ENCODE results near the gene CLDN24. TPM values are rescaled to one million over a fixed set of nuclear protein-coding genes. Genes with fewer than 3 reads are reported as not detected.
"Not testable (repeated sequence)": the region's sequence is repeated elsewhere in the genome, so short reads cannot be mapped to it uniquely, and the experiment has no call there.

CLDN24 gene
- total RNA-seq, 1 donor from 2014 or later: not detected

DNA sequence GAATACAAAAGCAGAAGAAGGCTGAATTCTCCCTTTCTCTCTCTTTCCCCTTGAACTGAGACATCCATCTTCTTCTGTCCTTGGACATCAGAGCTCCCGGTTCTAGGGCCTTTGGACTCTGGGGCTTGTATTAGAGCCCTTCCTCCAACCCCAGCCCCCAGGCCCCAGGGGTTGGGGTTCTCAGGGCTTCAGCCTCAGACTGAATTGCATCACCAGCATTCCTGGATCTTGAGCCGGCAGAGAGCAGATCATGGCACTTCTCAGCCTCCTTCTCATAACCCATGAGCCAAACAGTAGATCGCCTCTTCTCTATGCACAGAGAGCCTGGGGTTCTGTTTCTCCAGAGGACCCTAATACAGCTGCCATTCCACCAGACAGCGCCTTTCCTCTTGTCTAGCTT, 25.3 kb upstream of the CLDN24 start:
- DNase-seq (ENCODE audit: low read depth in 2 of 2): no peak

DNA sequence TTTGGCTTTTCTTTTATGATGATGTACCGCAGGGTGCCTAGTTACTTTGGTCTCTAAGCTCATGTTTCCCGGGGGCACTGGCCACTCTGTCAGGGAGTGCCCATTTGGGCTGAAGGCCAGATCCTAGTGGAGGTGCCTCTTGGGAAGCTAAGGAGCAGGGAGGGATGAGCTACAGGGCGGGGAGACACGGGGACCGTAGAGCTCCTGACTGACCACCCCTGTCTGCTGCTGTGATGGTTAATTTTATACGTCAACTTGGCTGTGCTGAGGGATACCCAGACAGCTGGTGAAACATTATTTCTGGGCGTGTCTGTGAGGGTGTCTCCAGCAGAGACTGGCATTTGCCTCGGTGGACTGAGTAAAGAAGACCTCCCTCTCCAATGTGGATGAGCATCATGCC, 24.9 kb upstream of the CLDN24 start:
- no peak for DNase-seq (ENCODE audit: low read depth in 2 of 2)

DNA sequence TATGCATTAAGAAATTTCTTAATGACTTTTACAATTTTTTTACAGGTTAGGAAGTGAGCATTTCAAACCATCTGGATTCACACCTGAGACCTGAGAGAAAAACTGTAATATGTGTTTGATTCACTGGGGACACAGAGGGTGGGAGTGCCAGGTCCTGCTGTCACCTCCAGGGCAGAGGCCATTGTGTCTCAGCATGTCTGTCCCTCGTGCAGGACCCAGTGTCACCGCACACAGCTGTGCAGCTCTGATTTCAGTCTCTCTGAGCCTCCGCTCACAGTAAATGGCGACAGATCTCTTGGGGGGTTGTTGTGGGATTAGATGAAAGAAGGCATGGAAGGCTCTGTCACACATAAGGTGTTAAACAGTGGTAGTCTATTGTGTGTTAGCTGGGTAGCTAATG, 23.0 kb upstream of the CLDN24 start:
- DNase-seq (ENCODE audit: low read depth in 2 of 2): no peak

DNA sequence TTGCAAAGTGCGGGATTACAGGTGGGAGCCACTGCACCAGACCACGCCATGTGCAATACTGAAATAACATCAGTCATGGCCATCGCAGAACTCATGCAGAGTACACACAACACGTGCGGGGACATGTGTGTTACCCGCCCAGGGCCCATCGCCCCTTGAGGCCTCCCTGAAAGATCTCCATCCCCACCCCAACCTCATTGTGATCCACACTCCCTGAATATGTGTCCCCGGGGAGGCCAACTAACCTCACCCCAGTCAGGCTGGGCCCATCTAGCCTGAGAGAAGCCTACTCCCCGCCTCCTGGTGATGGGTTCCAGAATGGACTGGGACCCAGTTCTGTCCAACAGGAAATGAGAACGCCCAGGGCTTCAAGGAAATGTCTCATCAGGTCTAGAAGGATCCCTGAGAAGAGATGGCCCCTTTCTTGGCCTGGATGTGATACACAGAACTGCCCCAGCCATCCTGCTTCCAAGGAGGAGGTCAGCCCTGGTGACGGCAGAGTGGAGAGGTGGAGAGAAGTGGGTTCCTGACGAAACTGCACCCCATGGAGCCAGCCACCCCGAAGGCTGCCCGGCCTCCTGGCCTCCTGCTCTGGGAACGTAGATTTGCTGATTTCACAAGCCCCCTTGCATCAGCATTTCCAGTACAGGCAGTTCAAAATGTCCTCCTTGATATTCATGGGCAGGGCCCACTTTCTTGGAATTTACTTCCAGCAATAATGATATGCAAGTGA, 22.5 kb upstream of the CLDN24 start:
- DNase-seq (ENCODE audit: low read depth in 2 of 2): no peak

DNA sequence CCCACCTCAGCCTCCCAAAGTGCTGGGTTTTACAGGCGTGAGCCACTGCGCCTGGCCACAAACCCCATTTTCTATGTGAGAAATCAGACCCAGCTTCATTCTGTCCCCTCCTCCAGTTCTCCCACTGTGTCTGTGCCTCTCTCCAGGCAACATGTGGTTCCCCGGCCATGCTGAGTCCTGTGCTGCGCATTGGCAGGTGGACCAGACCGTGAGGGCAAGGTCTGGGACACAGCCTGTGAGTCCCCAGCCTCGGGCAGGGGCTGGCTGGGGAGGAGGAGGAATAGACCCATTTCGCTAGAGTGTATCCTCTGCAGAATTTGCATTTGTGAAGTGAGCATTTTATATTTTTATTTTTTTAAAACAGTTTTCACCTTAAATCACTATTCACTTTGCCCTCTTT, 21.5 kb upstream of the CLDN24 start:
- no peak for DNase-seq (ENCODE audit: low read depth in 2 of 2)

DNA sequence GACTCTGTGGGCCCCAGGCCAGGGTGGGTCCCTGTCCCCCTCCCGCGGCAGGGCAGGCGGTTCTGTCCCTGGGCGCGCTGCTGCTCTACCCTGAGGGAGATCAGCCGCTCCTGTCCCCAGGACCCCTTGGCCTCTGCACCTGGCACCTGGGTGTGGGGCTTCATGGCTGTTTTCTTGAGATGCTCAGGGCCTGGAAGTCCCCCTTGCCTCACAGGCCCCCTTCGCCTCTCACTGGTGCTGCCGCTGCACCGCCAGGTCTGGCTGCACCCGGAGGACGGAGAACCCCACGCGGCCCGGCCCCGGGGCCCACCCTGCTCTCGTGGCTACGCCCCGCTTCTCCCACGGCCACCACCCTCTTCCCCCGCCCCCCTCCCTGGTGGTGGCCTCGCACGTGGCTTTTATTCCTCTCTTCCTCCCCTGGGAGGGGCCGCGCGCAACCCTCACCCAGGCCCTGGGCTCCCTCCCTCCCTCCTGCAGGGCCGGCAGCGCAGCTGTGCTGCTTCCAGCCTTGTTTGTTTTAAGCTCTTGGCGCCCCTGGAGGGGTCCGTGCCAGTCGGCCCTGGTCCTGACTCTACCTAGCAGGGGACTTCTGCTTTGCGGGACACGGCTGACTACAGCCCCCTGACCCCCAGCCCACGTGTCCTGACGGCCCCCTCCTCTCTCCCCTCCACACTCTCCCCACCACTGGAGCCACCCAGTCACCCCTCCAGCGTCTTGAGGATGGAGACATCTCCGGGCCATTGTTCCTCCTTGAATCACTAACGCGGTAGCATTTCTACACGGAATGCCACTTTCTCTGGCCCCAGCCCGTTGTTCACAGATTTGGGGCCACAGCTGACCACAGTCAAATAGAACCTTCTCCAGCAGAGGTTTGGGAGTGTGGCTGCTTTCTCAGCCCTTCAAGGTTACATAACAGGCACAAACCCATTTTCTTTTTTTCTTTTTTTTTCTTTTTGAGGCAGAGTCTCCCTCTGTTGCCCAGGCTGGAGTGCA, 20.6 kb upstream of the CLDN24 start:
- no peak for DNase-seq (ENCODE audit: low read depth in 2 of 2)

DNA sequence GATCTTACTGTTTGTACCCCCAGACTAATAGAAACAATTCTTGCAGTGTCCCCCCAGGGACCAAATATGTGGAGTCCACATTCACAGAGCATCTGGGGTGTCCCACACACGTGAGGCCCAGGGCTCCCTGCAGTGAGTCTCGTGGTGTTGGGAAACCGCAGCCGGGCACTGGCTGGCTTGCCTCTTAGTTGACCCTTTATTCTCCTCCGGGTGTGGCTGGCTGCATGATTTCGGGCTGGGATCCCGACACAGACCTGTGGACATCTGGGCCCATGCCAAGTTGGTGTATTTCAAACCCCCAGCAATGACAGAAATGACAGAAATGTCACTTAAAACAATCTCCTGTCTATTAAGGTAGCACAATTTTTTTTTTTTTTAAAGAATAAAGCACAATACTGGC, 15.6 kb upstream of the CLDN24 start:
- DNase-seq (ENCODE audit: low read depth in 2 of 2): no peak

DNA sequence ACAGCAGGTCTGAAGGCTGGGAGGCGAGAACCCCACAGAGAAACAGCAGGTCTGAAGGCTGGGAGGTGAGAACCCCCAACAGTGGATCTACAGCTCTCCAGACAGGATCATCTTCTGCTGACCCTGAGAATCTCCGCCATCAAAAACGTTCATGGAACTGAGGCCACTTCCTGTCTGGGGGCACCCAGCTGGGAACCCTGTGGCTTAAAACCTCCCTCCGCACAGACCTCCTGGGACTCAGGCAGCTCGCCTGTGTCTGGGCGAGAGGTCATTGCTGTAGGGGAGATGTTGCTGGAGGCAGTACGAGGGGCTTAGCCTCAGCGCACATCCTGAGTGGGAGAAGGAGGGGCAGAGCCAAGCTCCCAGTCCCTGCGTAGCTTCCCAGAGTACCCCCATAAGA, 15.1 kb upstream of the CLDN24 start:
- DNase-seq (ENCODE audit: low read depth in 2 of 2): no peak

DNA sequence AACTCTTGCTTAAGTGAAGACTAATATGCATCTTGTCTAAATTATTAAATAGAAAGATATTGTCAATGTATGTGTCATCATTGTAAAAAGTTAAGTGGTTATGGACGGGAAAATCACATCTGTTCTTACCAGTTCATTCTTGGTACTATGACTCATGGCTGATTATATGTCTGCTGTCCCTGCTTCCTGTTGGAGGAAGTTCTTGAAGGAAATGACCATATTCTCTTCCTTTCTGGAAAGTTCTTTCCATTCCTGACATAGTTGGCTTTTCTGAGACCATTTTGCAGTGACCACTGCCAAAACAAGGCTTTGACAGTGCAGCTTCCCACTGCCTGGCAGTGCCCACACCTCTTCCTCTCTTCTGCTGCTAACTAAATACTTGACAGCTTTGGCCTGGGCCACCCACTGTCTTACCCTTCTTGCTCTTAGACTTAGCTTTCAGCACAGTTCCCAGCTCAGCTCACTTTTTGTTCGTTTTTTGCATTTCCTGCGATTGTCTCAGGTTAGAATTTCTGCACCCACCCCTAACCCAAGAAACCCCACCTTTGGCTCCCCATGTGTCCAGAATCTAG, 13.2 kb upstream of the CLDN24 start:
- peak; percentile 42 to 93 for DNase-seq (ENCODE audit: low read depth in 2 of 2)

DNA sequence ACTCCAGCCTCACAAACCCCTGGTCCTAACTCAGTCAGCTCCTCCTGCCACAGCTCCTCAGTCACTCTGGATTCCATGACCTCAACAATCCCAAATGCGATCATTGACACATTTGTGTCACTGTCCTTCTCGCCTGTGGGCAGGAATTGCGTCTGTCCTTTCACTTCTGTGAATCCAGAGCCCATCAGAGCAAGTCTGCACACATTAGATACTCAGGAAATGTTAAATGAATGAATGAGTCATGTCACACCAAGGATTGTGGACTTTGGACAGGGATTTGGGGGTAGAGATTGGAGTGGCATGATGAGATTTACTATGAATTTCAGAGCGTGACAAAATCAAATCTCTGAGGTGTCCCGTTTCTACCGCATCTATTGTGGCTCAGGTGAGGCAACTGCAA, 11.8 kb upstream of the CLDN24 start:
- peak; percentile 62 to 74 for DNase-seq (ENCODE audit: low read depth in 2 of 2)

DNA sequence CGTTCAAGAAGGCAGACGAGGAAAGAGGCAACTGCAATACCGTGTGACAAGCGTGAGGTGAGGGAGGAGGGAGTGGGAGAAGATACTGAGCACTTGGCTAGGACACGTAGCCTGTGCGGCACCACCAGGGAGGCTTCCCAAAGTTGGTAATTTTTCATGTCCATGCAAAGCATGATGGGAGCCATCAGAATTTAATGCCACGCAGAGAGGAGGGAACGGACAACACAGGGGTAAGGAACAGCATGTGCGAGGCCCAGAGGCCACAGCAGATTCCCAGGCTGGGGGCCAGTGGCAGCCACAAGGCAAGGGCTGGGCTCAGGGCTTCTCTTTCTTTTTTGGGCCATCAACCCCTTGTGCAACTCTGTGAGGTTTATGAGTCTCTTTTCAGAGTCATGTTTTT, 11.0 kb upstream of the CLDN24 start:
- no peak for DNase-seq (ENCODE audit: low read depth in 2 of 2)

DNA sequence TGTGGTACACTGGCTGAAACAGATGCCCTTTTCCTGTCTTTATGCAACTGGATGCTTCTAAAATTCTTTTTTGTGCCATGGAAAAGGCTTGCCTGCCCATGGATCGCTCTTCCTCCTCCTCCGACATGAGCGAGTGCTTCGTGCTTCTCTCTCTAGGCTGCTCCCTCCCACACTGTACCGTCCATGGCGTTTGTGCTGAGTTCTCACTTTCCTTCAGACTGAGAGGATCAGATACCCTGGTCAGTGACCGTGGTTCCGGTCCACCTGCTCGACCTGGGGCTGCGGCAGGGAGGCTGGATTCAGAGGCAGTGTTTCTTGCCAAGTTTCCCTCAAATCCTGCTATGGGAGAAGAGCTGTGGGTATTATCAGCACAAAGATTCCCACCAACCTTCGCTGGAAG, 10.2 kb upstream of the CLDN24 start:
- DNase-seq (ENCODE audit: low read depth in 2 of 2): no peak

DNA sequence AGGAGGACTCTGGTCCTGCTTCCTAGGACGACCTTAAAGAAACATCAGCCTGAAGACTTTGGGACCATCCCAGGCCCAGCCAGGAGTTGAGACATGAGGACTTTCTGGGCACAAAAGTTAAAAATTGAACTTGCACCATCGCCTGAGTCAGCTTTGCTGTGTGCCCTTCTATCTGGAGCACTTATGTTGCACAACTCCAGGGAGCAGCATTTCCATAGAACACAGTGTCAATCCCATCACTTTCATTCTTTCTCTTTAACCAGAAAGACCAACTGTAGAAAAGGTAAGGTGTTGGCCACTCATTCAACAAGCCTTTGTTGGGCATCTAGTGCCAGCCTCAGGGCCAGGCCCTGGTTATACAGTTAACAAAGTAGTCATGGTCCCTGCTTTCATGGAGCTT, 8.6 kb upstream of the CLDN24 start:
- no peak for DNase-seq (ENCODE audit: low read depth in 2 of 2)

DNA sequence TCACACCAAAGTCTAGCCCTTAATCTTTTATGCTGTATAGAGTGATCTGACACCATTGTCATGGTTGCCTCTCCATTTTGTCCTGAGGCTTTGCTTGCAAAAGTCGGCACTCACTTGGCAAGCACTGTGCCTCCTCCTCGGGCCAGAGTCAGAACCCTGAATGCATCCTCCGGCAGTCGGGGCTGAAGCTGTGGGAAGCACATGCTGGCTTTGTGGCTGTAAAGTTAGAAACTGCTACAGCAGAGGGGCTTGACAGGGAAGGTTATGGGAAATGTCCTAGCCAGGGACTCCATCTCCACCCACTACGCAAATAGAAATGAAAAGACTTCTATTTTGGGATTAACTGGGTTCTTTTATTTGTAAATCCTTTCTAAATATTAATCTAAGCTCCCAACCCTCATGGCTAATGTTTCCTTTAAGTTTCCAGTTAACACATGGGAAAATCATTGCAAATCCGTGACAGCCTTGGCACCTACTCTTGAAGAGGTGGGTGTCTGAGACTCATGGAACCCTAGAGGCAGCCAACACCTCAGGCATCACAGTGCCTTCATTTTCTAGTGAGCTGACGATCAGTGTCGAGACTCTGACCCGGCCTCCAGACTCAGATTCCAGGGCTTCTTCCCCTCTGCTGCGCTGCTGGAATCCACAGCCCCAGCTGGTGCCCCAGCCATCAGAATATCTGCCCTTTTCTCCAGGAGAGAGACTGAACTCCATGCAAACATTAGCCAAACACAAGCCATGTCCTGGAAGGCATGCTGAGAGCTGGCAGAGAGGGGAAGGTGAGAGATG, 7.9 kb upstream of the CLDN24 start:
- DNase-seq (ENCODE audit: low read depth in 2 of 2): no peak

DNA sequence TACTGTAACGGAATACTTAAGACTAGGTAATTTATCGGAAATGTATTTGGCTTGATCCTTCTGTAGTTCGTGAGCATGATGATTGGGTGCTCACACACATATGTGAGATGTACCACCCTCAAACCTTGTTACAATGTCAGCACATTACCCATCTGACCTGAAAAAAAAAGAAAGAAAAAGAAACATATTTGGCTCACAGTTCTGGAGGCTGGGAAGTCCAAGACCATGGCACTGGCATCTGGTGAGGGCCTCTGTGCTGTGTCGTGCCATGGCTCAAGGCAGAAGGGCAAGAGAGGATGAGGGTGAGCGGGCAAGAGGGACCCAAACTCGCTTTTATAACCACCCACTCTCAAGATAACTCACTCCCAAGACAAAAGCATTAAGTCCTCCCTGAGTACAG, 7.0 kb upstream of the CLDN24 start:
- DNase-seq (ENCODE audit: low read depth in 2 of 2): no peak

DNA sequence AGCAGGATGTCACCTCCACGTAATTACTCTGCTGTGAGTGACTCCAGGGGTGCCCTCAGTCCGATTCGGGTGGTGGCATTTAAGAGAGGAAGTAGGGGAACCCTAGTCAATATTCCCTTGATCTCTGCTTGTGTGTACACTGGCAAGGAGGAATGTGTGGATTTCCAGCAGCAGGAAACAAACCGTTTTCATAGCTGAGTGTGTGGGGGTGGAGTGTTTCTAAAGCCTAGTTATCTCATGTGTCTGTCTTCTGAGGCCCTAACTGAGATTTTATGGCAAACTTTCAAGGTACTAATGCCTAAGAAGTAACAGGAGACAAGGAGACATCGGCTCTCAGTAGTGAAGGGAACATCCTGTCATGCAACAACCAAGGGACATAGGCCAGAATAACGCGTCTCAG, 6.6 kb upstream of the CLDN24 start:
- peak in 1 of 2 donors; percentile 33 for DNase-seq (ENCODE audit: low read depth in 2 of 2)

DNA sequence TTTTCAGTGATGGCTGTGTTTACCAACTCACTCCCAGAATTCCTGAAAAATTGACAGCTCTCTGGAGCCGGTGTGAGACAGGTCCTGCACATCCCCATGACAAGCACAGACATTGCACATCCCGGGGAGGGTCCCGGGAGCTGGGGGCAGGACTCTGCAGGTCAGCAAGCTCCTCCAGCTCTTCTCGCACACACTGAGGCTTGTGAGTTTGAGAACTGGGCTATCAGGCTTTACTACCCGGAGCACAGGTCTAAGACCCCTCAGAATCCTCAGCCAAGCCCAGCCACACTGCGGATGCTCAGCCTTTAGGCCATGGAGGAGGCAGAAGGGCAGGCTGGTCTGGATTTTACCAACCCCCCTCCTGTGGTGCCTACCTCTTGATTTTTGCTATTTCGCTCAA, 5.6 kb upstream of the CLDN24 start:
- no peak for DNase-seq (ENCODE audit: low read depth in 2 of 2)

DNA sequence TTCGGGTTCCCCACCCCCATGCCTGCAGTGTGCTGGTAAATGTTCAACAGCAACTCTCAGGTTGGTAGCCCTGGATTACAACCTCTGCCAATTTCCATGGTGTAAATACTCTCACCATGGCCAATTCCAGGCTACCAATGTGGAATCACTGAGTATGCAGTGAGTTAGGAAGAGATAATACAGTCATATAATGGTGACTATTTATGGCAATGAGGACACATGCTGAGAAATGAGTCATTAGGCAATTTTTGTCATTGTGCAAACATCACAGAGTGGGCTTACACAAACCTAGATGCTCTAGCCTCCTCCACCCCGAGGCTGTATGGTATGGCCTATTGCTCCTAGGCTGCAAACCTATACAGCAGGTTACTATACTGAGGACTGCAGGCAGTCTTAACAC, 4.6 kb upstream of the CLDN24 start:
- DNase-seq (ENCODE audit: low read depth in 2 of 2): no peak

DNA sequence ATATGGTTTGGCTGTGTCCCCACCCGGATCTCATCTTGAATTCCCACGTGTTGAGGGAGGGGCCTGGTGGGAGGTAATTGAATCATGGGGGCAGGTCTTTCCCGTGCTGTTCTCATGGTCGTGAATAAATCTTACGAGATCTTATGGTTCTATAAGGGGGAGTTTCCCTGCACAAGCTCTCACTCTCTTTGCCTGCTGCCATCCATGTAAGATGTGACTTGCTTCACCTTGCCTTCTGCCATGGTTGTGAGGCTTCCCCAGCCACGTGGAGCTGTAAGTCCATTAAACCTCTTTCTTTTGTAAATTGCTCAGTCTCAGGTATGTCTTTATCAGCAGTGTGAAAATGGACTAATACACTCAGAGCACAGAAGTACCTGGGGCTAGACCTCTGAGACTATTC, 4.2 kb upstream of the CLDN24 start:
- not testable (repeated sequence) for DNase-seq (ENCODE audit: low read depth in 2 of 2)

DNA sequence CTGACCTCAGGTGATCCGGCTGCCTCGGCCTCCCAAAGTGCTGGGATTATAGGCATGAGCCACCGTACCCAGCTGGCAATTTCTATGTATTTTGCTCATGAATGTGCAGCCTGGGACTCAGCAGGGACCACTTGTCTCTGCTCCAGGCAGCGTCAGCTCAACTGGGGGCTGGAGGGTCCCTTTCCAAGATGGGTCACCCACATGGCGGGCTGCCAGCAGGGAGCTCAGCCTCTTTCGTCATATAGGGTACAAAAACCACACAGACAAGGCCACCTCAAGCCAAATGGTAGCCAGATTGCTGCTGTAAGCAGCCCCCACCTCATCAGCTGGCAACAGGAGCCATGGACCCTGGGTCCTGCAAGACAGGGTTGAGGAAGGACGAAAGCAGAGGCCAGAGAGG, 2.4 kb upstream of the CLDN24 start:
- DNase-seq (ENCODE audit: low read depth in 2 of 2): no peak

DNA sequence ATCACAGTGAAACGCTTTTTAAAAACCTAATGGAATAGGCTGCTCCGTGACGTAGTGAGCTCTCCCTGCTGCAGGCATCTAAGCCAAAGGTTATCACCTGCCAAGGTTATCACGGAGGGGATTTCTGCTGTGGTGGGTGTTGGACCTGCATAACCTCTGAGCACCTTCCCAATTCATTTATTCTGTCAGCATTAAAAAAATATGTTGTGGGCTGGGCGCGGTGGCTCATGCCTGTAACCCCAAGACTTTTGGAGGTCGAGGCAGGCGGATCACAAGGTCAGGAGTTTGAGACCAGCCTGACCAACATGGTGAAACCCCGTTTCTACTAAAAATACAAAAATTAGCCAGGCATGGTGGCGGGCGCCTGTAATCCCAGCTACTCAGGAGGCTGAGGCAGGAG, 1.8 kb upstream of the CLDN24 start:
- DNase-seq (ENCODE audit: low read depth in 2 of 2): not testable (repeated sequence)

DNA sequence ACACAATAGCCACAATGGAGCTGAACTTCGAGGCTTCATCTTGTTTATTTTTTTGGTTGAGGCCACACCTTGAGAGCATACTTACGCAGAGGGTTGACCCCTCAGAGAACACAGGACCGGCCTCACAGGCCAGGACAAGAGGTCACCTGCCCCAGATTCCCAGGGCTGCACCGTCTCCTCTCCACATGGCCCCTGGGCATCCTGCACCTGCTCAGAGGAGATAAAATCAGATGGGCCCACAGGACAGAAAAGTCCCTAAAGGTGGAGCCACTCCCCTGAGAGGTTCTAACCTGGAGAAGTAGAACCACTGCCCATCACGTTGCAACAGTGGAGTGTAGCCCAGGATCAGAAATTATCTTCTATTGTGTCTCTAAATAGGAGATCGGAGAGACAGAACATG, 1.1 kb upstream of the CLDN24 start:
- DNase-seq (ENCODE audit: low read depth in 2 of 2): no peak
